ENCODE measurements around the gene RSL24D1.

DNA sequence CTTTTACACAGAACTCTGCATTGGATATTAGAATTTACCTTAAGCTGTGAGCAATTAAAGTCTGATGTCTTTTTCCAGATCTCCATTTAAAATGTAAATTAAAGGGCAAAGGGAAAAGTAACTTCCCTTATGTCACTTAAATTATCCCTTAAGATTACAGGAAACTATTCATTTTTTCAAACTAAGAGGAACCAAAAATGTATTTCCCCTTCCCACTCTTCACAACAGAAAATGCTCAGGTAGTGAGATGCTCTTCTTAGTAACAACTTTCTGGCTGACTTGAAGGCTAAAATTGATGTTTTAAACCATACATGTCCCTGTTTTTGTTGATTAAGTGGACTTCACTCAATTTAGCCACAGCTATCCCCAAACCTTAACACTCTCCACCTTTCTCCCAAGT is 17.6 kb downstream of the RSL24D1 start:
- TF ChIP-seq, protein P1, sequence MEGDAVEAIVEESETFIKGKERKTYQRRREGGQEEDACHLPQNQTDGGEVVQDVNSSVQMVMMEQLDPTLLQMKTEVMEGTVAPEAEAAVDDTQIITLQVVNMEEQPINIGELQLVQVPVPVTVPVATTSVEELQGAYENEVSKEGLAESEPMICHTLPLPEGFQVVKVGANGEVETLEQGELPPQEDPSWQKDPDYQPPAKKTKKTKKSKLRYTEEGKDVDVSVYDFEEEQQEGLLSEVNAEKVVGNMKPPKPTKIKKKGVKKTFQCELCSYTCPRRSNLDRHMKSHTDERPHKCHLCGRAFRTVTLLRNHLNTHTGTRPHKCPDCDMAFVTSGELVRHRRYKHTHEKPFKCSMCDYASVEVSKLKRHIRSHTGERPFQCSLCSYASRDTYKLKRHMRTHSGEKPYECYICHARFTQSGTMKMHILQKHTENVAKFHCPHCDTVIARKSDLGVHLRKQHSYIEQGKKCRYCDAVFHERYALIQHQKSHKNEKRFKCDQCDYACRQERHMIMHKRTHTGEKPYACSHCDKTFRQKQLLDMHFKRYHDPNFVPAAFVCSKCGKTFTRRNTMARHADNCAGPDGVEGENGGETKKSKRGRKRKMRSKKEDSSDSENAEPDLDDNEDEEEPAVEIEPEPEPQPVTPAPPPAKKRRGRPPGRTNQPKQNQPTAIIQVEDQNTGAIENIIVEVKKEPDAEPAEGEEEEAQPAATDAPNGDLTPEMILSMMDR (IDR thresholded peaks at IDR 0.05) = no peak
- no peak for TF ChIP-seq POLR2A (IDR thresholded peaks at IDR 0.05)

Measured in tibial nerve (tissue), 3 donors.